HEK293T (cell line): ENCODE data around the gene SPDYE17.
"Not testable (repeated sequence)": the region's sequence is repeated elsewhere in the genome, so short reads cannot be mapped to it uniquely, and the experiment has no call there.

ENCODE experiments used
- BHLHE40 ChIP-seq: fragments of 450-650 bp; IDR thresholded peaks from 2 replicates; pipeline ENCODE4 v1.6.1; 2016; ENCODE audit warnings: mild to moderate bottlenecking, moderate library complexity, borderline replicate concordance
- FOXA1 ChIP-seq: fragments of 450-650 bp; IDR thresholded peaks from 2 replicates; pipeline ENCODE4 v1.6.1; 2016; ENCODE audit warnings: mild to moderate bottlenecking
- SUZ12 ChIP-seq: fragments of 450-650 bp; IDR thresholded peaks from 2 replicates; pipeline ENCODE4 v1.6.1; 2016; ENCODE audit warnings: mild to moderate bottlenecking
- TARDBP ChIP-seq: fragments of 450-650 bp; IDR thresholded peaks from 2 replicates; pipeline ENCODE4 v1.6.1; 2016
- ZNF384 ChIP-seq: fragments of 450-650 bp; IDR thresholded peaks from 2 replicates; pipeline ENCODE4 v1.6.1; 2016

- not testable (repeated sequence) for TF ChIP-seq SUZ12, ZNF384, TARDBP, FOXA1, BHLHE40
These were observed 22.0 kb downstream of the SPDYE17 start for GRCh38 chr7:77010074-77010680.
